K562 (cell line): ENCODE measurements around the gene CHCHD4. TPM values are rescaled to one million over a fixed set of nuclear protein-coding genes. Genes with fewer than 3 reads are reported as not detected.

ENCODE experiments used
- ATAC-seq: fragments of 200-7000 bp; cut with Tn5 transposase; 3 replicates; pipeline ENCODE4 v1.9.1; 2020; ENCODE audit warnings: moderate library complexity
- BruUV-seq: library from RNA; stranded (reverse); fragments of 400-500 nt; replicated peaks from 2 replicates; lab custom pipeline; 2021; lab: Mats Ljungman, UMichigan
- CTCF ChIA-PET: fragments of 300-600 bp; formaldehyde crosslinking; extraction: SDS; loops from one replicate; lab custom pipeline; 2021; ENCODE audit warnings: low intra/inter-chr PET ratio; lab: Yijun Ruan, JAX
- POLR2A ChIA-PET: fragments of 300-600, 350-650 bp; sonication (Branson Sonifier 250); formaldehyde crosslinking; extraction: SDS; loops from one replicate; lab custom pipeline; 2021; ENCODE audit warnings: antibody characterized with exemption, inconsistent platforms; lab: Yijun Ruan, JAX
- DNase-seq, 4 experiments: peaks; one replicate each; pipeline versions ENCODE4 v3.0.0 to v3.0.0-alpha.2; 2011 to 2018; ENCODE audit warnings: low spot score in 3 of 4, mixed read lengths in 3 of 4; ENCODE audit errors: extremely low read depth in 1 of 4
- FAIRE-seq: peaks from 2 replicates; lab custom pipeline; 2011; peaks lifted over from hg19 to GRCh38; lab: Jason Lieb, UNC
- H2AFZ ChIP-seq: 2 replicates; pipeline ENCODE4 v1.6.0; 2011; ENCODE audit warnings: low read depth, low read length, control low read depth, inconsistent platforms
- H3K27ac ChIP-seq: fragments of 200-600 bp; 3 replicates; pipeline ENCODE4 v1.8.0; 2011; ENCODE audit warnings: low read depth, mild to moderate bottlenecking, control low read depth, inconsistent platforms, low read length, moderate library complexity, mixed read lengths; ENCODE audit errors: extremely low read depth
- H3K27me3 ChIP-seq, 2 experiments: fragments of 300-600 bp in 1 of 2; 2 replicates in 1 of 2; 3 replicates in 1 of 2; pipeline versions ENCODE4 v1.6.0 to v1.8.0; 2011; ENCODE audit warnings: inconsistent platforms in 2 of 2, low read length in 2 of 2, mild to moderate bottlenecking in 1 of 2, mixed read lengths in 1 of 2, moderate library complexity in 1 of 2; ENCODE audit not compliant: control insufficient read depth in 2 of 2, insufficient read depth in 2 of 2
- H3K36me3 ChIP-seq: fragments of 300-600 bp; 3 replicates; pipeline ENCODE4 v1.8.0; 2011; ENCODE audit warnings: mild to moderate bottlenecking, low read length, inconsistent platforms; ENCODE audit not compliant: control insufficient read depth, insufficient read depth
- H3K4me1 ChIP-seq, 2 experiments: fragments of 200-600 bp in 1 of 2; replicated peaks in 1 of 2; 2 replicates in 1 of 2; 3 replicates in 1 of 2; pipeline versions ENCODE4 v1.5.1 to v1.8.0; 2011; ENCODE audit warnings: inconsistent platforms in 2 of 2, low read length in 2 of 2, mild to moderate bottlenecking in 1 of 2, mixed read lengths in 1 of 2, moderate library complexity in 1 of 2; ENCODE audit not compliant: control insufficient read depth in 2 of 2, insufficient read depth in 2 of 2
- H3K4me2 ChIP-seq: 2 replicates; pipeline ENCODE4 v1.6.1; 2011; ENCODE audit warnings: low read length, control low read depth, inconsistent platforms, mixed read lengths; ENCODE audit not compliant: insufficient read depth
- H3K4me3 ChIP-seq: fragments of 200-600 bp; sonication (generic), shearing (Covaris generic); 2 replicates; pipeline ENCODE4 v1.5.1; 2016; ENCODE audit warnings: control low read depth, inconsistent platforms
- H3K79me2 ChIP-seq: fragments of 200-600 bp; 3 replicates; pipeline ENCODE4 v1.8.0; 2011; ENCODE audit warnings: low read length, inconsistent platforms; ENCODE audit not compliant: control insufficient read depth, insufficient read depth
- H3K9ac ChIP-seq, 2 experiments: 2 replicates each; pipeline versions ENCODE4 v1.6.0 to v1.6.1; 2011; ENCODE audit warnings: low read depth in 2 of 2, low read length in 2 of 2, control low read depth in 1 of 2, inconsistent platforms in 1 of 2, mild to moderate bottlenecking in 1 of 2, mixed read lengths in 1 of 2; ENCODE audit not compliant: insufficient read depth in 1 of 2
- H3K9me1 ChIP-seq: one replicate; pipeline ENCODE4 v1.6.0; 2011; ENCODE audit warnings: inconsistent platforms, mild to moderate bottlenecking, low read length, moderate library complexity; ENCODE audit not compliant: control insufficient read depth, insufficient read depth
- H3K9me3 ChIP-seq: replicated peaks from 2 replicates; pipeline ENCODE4 v1.5.1; 2011; ENCODE audit warnings: low read depth, low read length, inconsistent platforms; ENCODE audit not compliant: control insufficient read depth, insufficient read depth
- H4K20me1 ChIP-seq: replicated peaks from 2 replicates; pipeline ENCODE4 v1.6.1; 2011; ENCODE audit warnings: low read length, inconsistent platforms, mixed read lengths; ENCODE audit not compliant: control insufficient read depth, insufficient read depth
- E2F1 ChIP-seq: sonication (generic); formaldehyde crosslinking; IDR thresholded peaks from 2 replicates; pipeline ENCODE4 v1.8.1; 2023; ENCODE audit warnings: mild to moderate bottlenecking, missing genetic modification reagents, moderate library complexity
- E2F3 ChIP-seq: fragments of 250-450 bp; sonication (Bioruptor Pico); IDR thresholded peaks from 2 replicates; pipeline ENCODE4 v1.4.0; 2020; ENCODE audit warnings: mild to moderate bottlenecking
- FOXM1 ChIP-seq, 2 experiments: fragments of 450-650 bp in 1 of 2; sonication (generic) in 1 of 2; formaldehyde crosslinking in 1 of 2; IDR thresholded peaks; 2 replicates each; pipeline versions ENCODE4 v1.6.1 to v1.9.0; 2017 to 2022; ENCODE audit warnings: low read depth in 2 of 2, mild to moderate bottlenecking in 2 of 2, missing genetic modification reagents in 1 of 2, moderate library complexity in 1 of 2
- GABPB2 ChIP-seq: fragments of 250-450 bp; sonication (Bioruptor Pico); conservative IDR thresholded peaks from 2 replicates; pipeline ENCODE4 v1.5.1; 2021; ENCODE audit warnings: mild to moderate bottlenecking
- JUND ChIP-seq, 2 experiments: IDR thresholded peaks; 2 replicates in 1 of 2; 3 replicates in 1 of 2; pipeline ENCODE4 v1.6.1; 2011; ENCODE audit warnings: borderline replicate concordance in 2 of 2, low read depth in 2 of 2, low read length in 2 of 2, improper control_type of control experiment in 1 of 2, missing biosample characterization in 1 of 2, missing genetic modification characterization in 1 of 2, missing genetic modification reagents in 1 of 2
- KDM1A ChIP-seq, 2 experiments: fragments of 450-650 bp; IDR thresholded peaks; 2 replicates each; pipeline ENCODE4 v1.6.1; 2016; ENCODE audit warnings: mild to moderate bottlenecking in 2 of 2
- PHF8 ChIP-seq: fragments of 200-600 bp; sonication (generic); IDR thresholded peaks from 2 replicates; pipeline ENCODE4 v1.6.1; 2012; ENCODE audit warnings: mixed run types, mild to moderate bottlenecking, inconsistent platforms, low read length, moderate library complexity, borderline replicate concordance
- PPARD ChIP-seq: fragments of 250-450 bp; sonication (Bioruptor Pico); IDR thresholded peaks from 2 replicates; pipeline ENCODE4 v1.8.0; 2022; ENCODE audit warnings: inconsistent platforms, mild to moderate bottlenecking, moderate library complexity
- RBBP5 ChIP-seq: fragments of 200-600 bp; sonication (generic); IDR thresholded peaks from 2 replicates; pipeline ENCODE4 v1.6.1; 2012; ENCODE audit warnings: borderline replicate concordance, mild to moderate bottlenecking, low read length, control low read depth, inconsistent platforms; ENCODE audit not compliant: insufficient read depth, poor library complexity, severe bottlenecking
- RFX1 ChIP-seq: fragments of 450-650 bp; IDR thresholded peaks from 2 replicates; pipeline ENCODE4 v1.6.1; 2016; ENCODE audit warnings: mild to moderate bottlenecking, moderate library complexity
- SIX5 ChIP-seq, 2 experiments: IDR thresholded peaks; 2 replicates each; pipeline ENCODE4 v1.6.1; 2011; ENCODE audit warnings: low read length in 2 of 2, borderline replicate concordance in 1 of 2, low read depth in 1 of 2, mild to moderate bottlenecking in 1 of 2, moderate library complexity in 1 of 2; ENCODE audit not compliant: insufficient read depth in 1 of 2
- TARDBP ChIP-seq: fragments of 450-650 bp; IDR thresholded peaks from 2 replicates; pipeline ENCODE4 v1.6.1; 2016
- TEAD1 ChIP-seq, 2 experiments: fragments of 450-650 bp in 1 of 2; sonication (generic) in 1 of 2; formaldehyde crosslinking; IDR thresholded peaks; 2 replicates each; pipeline versions ENCODE4 v1.4.0 to v1.8.0; 2020 to 2022; ENCODE audit warnings: mild to moderate bottlenecking in 2 of 2, missing genetic modification reagents in 1 of 2
- ZNF398 ChIP-seq: fragments of 250-450 bp; sonication (Bioruptor Pico); IDR thresholded peaks from 2 replicates; pipeline ENCODE4 v1.8.0; 2021; ENCODE audit warnings: moderate library complexity, mild to moderate bottlenecking, inconsistent platforms
- ZNF766 ChIP-seq: fragments of 200-800 bp; sonication (Bioruptor generic); conservative IDR thresholded peaks from 2 replicates; pipeline ENCODE4 v1.6.1; 2016; ENCODE audit warnings: missing genetic modification characterization, missing compliant biosample characterization
- WGBS: fragments of 100-300 bp; shearing (Covaris generic); methylation state at CpG from one replicate; pipeline ENCODE4 v1.1.6; 2016; ENCODE audit warnings: low coverage, mixed read lengths; ENCODE audit not compliant: insufficient coverage; ENCODE audit errors: missing lambda C conversion rate; 5-methylcytosine and 5-hydroxymethylcytosine counted together
- in situ Hi-C: fragments of 300-500 bp; cut with MboI; formaldehyde crosslinking; loops from 4 replicates; pipeline ENCODE4 v1.15.0; 2018; ENCODE audit warnings: inconsistent platforms, mixed read lengths
- intact Hi-C: fragments of 100-400 bp; cut with micrococcal nuclease; formaldehyde crosslinking; loops from 2 replicates; pipeline ENCODE4 v1.14.2; 2022
- polyA plus RNA-seq, 8 experiments: library from polyadenylated mRNA; depleted of rRNA in 4 of 8; stranded (reverse) in 5 of 8; unstranded in 3 of 8; fragments of >200 nt; fragmentation: Nextera tagmentation in 2 of 8; fragmentation: Illumina TruSeq in 1 of 8; extraction: Ambion mirVana in 2 of 8; extraction: Trizol in 1 of 8; gene quantifications; 2 replicates each; pipeline versions ENCODE4 v1.2.1 to v1.2.3, GENCODE V29; 2011 to 2014; ENCODE audit warnings: inconsistent platforms in 1 of 8, missing spikeins in 1 of 8
- total RNA-seq, 7 experiments: library from RNA; depleted of rRNA in 6 of 7; stranded (reverse); fragments of >200 nt in 6 of 7; fragmentation: Illumina TruSeq in 2 of 7; extraction: Trizol in 2 of 7; gene quantifications; 2 replicates each; pipeline versions ENCODE4 v1.2.1 to v1.2.3, GENCODE V29; 2011 to 2021; ENCODE audit warnings: low replicate concordance in 1 of 7

CHCHD4 gene
- total and polyA plus RNA-seq, 9 of the 15 experiments (the other 6 are each of a cell fraction or from before 2014, with no cell fraction given) = 55.4 to 225 (median 77.2) TPM

GRCh38 chr3:14144423-14145075, 19.9 kb upstream of the CHCHD4 start:
- Histone ChIP-seq H3K9ac (peak overlapping the region; percentile 15 to 79; a peak in 3 of 4 replicates), H3K27me3 (no peaks in the 10 kb centered on the region), H4K20me1 (no peaks in the 10 kb centered on the region), H3K4me2 (no peak overlapping the region), H3K36me3 (peaks cover 72% of the 10 kb centered on the region; the same call in 2 of the 3 replicates), H3K4me1 (peaks cover 13 to 14% of the 10 kb centered on the region in 2 experiments), H3K27ac (peak overlapping the region; percentile 67; the same call in 2 of the 3 replicates), H2AFZ (no peak overlapping the region), H3K79me2 (no peaks in the 10 kb centered on the region), H3K4me3 (no peak overlapping the region), H3K9me3 (no peaks in the 10 kb centered on the region), H3K9me1 (no peaks in the 10 kb centered on the region)
- ATAC-seq = peak; percentile 85
- no TSS peak for BruUV-seq
- FAIRE-seq = peak; percentile 94
- in situ Hi-C loops (no loop called here), intact Hi-C loops (no loop called here)
- WGBS = 34% methylated on average over 7 of the region's 7 CpGs
- ChIA-PET POLR2A (interaction anchor here (0.7 to 3.6 kb wide), 10 partner anchors 9 to 240 kb away, joined by 3 to 18 read pairs (median 5); partner anchors contain the start of genes CHCHD4, LSM3, TMEM43 and XPC), CTCF (interaction anchor here (1.3 kb wide), 1 partner anchor 59 kb away, joined by 4 read pairs; no protein-coding TSS in a partner anchor)
- peak; percentile 85 to 87 (median 86) for DNase-seq
- TF ChIP-seq PHF8 = no peak
- no peak for TF ChIP-seq ZNF766 (CRISPR knock-in tag)
- no peak for TF ChIP-seq FOXM1 (IDR thresholded peaks at IDR 0.05; ENCODE audit: low read depth)
- no peak for TF ChIP-seq FOXM1 (CRISPR knock-in tag; IDR thresholded peaks at IDR 0.05; ENCODE audit: low read depth)
- no peak for TF ChIP-seq ZNF398
- TF ChIP-seq RBBP5 = peak; percentile 40
- TF ChIP-seq PPARD (CRISPR knock-in tag) = no peak
- no peak for TF ChIP-seq TARDBP
- TF ChIP-seq RFX1 = peak; percentile 99
- TF ChIP-seq GABPB2 = no peak
- peak in 1 of 2 experiments; percentile 48; a peak in 1 of 4 replicates for TF ChIP-seq TEAD1 (CRISPR knock-in tag; IDR thresholded peaks at IDR 0.05)
- no peak for TF ChIP-seq KDM1A (IDR thresholded peaks at IDR 0.05)
- no peak for TF ChIP-seq E2F3 (CRISPR knock-in tag)
- peak; percentile 98 for TF ChIP-seq JUND (IDR thresholded peaks at IDR 0.05; ENCODE audit: borderline replicate concordance, low read depth, low read length)
- peak; percentile 96 for TF ChIP-seq JUND (tag; IDR thresholded peaks at IDR 0.05; ENCODE audit: borderline replicate concordance, low read depth, low read length)
- no peak for TF ChIP-seq SIX5 (IDR thresholded peaks at IDR 0.05; ENCODE audit: borderline replicate concordance in 1 of 2, insufficient read depth in 1 of 2, low read depth in 1 of 2, low read length in 2 of 2)
- no peak for TF ChIP-seq E2F1 (CRISPR knock-in tag)
